ENCODE measurements around the gene TIMM10B.

DNA sequence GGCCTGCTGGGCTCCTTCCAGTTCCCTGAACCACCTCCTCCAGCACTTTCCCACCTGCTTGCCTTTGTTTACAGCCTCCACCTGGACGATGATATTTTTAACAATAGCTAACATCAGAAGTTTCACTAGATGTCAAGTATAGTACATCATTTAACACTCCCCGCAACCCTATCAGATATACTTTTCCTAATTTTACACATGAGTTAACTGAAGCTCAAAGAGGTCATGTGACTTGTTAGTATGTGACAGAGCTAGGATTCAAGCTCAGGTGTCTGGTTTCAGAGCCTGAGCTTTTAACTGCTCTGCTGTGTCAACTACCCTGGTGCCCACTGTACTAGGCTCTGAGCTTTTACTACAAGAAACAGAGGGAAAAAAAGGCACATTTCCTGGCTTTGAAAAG is 26.2 kb upstream of the TIMM10B start:
- TF ChIP-seq, protein P1, sequence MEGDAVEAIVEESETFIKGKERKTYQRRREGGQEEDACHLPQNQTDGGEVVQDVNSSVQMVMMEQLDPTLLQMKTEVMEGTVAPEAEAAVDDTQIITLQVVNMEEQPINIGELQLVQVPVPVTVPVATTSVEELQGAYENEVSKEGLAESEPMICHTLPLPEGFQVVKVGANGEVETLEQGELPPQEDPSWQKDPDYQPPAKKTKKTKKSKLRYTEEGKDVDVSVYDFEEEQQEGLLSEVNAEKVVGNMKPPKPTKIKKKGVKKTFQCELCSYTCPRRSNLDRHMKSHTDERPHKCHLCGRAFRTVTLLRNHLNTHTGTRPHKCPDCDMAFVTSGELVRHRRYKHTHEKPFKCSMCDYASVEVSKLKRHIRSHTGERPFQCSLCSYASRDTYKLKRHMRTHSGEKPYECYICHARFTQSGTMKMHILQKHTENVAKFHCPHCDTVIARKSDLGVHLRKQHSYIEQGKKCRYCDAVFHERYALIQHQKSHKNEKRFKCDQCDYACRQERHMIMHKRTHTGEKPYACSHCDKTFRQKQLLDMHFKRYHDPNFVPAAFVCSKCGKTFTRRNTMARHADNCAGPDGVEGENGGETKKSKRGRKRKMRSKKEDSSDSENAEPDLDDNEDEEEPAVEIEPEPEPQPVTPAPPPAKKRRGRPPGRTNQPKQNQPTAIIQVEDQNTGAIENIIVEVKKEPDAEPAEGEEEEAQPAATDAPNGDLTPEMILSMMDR (IDR thresholded peaks at IDR 0.05; ENCODE audit: low read length): no peak
- no peak for TF ChIP-seq EZH2 (IDR thresholded peaks at IDR 0.05; ENCODE audit: borderline replicate concordance, low read length)
